Measurements from ENCODE around the gene ARHGEF17.
"Not testable (repeated sequence)": the region's sequence is repeated elsewhere in the genome, so short reads cannot be mapped to it uniquely, and the experiment has no call there.

The ARHGEF17 gene

DNA sequence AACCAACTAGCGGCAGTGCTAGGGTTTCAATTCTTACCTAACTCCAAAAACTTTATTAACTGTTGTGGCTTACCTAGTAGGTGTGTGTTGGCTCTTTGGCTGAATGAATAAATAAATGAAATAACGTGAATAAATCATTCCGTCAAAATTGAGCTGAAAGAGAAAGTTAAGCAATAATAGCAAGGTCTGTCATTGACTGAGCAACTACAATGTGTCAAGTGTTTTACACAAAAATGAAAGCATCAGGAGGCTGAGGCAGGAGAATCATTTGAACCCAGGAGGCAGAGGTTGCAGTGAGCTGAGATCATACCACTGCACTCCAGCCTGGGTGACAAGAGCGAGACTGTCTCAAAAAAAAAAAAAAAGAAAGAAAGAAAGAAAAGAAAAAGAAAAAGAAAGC is 33.9 kb upstream of the ARHGEF17 start:
- DNase-seq = not testable (repeated sequence)

- no peak for DNase-seq
Observed at GRCh38 chr11:73274722-73275380, 33.2 kb upstream of the ARHGEF17 start.

DNA sequence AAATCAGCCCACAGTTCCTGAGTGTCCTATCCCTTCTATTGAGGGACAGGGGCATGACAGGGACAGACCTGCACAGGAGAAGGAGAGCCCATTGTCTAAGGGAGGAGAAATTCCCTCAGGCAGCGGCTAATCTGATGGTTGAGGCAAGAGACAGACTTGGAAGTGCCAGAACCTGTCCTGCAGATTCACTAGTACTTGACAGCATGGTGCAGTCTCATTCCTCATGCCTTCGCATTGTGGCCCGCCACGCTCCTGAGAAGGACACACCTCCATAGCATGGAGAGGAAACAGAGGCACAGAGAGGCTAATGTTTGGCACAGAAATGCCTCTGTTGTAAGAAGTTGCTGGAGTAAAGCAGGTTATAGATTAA is 32.7 kb upstream of the ARHGEF17 start:
- DNase-seq = no peak

DNA sequence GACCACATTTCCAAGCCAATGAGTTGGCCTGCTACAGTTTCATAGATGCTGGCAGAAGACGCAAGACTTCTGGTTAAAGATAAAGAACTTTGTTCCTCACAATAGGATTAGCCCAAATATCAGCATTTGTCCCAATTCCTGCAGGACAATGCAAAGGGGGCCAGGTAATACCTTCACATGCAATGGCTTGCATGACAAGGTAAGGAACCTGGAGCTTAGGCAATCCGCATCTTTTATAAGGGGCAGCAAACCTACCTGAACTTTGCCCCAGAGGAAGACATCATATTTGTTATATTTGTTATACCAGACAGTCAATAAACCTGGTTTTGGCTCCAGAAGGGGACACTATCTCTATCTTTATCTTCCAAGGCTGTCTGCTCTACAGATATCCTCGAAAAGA is 30.6 kb upstream of the ARHGEF17 start:
- no peak for DNase-seq

DNA sequence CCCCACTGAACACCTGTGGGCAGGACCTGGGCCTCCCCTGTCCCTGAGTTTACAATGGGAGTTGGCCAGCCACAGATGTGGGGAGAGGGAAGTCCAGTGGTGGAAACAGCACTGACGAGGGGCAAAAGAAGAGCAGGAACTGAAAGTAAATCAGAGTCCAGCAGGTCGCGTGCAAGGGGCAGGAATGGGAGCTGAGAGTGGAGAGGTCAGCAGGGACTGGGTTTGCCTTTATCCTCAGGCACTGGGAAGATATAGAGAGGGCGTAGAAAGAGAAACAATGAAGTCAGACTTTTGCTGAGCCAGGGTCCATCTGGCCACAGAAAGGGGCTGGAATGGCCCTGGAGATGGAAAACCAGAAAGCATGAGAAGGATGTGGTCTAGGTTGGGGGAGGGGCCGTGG is 27.4 kb upstream of the ARHGEF17 start:
- no peak for DNase-seq

DNA sequence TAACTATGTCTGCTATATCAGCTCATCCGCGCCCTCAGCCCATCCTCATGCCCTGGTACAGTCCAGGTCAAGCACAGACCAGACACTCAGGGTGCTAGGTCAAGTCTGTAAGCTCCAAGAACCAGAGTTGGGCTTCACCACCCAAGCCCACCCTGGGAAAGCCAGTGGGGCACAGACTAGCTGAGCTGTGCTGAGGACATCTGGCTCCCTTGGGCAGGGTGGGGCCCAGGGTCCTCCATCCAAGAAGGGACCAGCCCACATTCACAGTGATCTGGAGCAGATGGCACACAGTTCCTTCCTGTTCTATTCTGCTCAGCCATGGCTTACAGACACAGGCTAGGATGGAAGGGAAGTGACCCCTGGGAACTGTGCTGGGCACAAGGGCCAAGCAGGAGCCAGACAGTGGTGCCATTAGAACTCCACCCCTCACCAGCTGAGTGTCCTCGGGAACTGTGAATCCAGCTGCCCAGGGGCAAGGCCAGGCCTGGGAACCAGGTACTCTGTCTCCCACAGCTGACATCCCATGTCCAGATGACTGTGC is 26.8 kb upstream of the ARHGEF17 start:
- no peak for DNase-seq

- DNase-seq = no peak
Observed at GRCh38 chr11:73281796-73282660, 26.0 kb upstream of the ARHGEF17 start.

DNA sequence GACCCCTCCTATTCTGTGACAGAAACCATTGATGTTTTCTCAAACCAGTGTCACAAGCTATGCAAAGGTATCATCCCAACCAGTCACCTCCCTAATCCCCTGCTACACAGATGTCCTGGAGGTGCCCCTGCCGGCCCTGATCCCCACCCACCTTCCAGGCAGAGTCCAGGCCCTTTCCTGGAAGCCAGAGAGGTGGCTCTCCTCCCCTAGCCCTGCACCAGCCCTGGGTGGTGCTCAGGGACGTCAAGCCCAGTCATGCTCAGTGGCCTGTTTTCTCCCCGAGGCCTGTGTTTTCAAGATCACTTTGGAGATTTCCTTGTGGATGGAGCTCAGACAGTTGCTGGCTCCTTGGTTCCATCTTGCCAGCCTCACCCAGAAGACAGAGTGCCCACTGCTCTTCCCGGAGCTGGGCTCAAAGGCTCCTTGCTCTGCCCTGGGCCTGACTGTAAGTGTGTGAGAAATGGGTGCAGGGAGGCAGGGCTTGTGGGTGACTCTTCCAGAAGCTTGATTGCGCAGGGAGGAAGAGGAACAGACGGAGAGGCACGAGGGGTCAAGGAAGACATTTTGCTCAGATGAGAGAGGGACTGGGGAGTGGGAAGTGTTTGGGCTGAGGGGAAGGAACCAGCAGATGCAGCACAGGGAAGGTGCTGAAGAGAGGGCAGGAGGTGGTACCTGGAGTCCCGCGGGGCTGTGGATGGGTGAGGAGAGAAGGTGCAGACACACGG is 24.6 kb upstream of the ARHGEF17 start:
- no peak for DNase-seq

DNA sequence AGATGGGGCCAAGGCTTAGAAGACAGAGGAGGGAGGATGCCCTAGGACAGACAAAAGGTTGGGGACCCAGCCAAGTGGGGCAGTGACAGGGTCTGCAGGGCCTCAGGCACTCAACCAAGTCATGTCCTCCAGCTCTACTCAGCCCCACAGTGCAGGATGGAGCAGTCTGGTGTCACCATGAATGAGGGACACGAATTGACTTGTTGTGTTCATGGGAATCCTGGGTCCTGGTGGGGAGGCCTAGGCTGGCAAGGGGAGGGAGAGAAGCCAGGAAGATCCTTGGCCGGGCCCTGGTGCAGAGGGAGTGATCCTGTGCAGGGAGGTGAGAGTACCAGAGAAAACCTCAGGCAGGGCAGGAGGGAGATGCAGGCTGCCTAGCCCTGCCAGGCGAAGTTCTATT is 24.0 kb upstream of the ARHGEF17 start:
- DNase-seq = no peak

DNA sequence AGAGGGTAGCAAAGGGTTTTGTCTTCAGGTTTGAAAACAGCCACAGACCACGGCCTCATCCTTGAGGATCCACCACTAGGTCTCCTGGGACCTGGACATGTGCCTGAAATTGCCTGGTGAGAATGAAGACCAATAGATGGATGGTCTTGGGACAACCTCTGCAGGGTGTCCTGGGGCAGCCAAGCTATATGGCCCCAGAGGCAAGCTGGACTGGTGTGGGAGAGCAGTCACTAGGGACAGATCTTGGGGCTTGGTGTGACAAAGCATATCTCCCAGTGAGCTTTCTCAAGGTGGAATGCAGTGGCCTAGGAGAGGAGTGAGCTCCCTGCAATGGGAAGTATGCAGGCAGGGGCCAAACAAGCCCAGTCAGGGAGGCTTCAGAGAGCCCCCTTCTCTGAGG is 22.4 kb upstream of the ARHGEF17 start:
- DNase-seq = no peak

DNA sequence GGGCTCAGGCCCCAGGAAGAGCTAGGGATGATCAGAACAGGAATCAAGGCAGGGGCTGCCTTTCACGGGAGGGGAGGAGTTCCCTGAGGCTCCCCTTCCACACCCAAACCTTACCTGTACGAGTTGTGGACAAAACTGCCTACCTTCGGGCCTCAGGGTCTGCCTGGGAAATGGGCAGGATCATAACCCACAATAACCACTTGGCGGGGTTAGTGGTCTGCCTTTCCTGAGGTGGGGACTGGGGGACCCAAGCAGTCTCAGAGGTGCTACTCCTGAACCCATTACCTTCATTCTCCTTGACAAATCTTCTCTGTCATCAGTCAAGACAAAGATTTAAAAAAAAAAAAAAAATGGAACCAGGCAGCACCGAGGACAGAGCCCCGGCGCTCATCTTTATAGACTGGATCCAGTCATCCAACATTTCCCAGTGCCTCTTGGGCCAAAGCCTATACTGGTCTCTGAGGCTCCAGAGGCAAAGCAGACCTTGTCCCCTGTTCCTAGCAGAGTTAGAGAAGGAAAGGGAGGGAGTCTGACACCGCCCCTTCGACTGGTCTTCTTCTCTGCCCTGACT is 21.8 kb upstream of the ARHGEF17 start:
- no peak for DNase-seq

DNA sequence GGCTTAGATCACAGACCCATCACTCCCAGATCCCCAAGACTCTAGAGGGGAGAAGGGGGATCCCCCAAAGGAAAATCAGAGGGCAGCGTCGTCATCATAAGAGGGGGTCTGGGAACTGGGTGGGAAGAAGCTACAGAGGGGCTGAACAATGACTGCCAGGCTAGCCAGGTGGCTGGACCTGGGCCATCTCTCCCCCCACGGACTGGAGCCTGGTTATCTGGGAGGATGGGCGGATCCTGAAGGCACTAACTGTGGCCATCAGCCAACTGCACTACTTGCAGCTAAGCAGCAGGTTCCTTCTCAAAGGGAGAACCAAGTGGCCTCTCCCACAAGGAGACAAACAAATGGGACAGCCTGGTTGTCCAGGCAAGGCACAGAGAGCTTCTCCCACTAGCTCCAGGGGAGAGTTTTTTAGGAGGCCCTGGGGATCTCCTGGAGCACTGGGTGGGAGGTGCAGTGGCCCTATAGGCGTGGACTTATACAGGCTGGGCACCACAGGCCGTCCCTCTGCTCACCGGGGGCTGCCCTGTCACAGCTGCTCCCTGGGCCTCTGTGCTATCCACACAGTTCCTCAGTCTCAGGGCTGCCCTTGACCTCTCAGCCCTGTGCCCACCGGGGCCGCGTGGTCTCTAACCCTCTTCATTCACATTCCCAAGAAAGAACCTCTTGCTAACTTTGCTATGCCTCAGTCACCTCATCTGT is 20.5 kb upstream of the ARHGEF17 start:
- DNase-seq = no peak

GRCh38 chr11:73288192-73288872 is 19.7 kb upstream of the ARHGEF17 start:
- DNase-seq = peak; percentile 42

DNA sequence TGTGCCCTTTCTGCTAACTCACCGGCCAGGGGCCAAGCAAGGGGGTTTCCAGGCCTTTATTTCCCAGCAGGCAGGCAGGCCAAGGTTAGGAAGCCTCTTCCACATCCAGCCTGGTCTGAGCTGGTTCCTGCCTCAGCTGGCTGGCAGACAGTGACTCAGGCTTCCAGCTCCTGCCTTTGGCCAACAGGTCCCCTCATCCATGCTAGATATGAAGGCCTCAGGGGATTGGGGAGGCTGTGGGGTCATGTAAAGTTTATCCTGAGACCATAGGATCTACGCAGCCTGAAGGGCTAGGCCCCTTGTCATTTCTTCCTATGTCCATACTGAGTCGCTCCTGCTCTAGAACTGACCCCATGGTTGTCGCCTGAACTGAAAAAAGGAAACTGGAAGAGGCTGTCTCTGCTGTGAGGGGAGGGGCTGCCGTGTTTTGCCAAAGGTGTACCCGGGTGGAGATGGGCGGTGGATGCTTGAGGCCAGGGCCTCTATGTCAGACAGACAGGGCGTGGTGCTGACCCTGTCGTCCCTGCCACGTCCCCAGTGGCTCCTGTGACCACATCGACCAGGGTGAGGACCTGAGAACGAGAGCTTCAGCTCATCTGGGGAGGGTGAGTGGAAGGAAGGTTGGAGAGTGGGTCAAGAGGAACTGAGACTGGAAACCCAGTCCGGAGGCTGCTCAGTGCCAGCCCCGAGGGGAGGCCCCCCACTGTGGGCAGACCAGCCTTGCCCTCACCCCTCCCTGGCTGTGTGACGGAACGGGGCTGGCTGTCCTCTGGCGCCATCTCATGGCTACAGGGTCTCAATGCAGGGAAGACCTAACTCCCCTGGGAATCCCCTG is 19.0 kb upstream of the ARHGEF17 start:
- DNase-seq = peak; percentile 49

- DNase-seq = no peak
Observed at GRCh38 chr11:73290536-73290935, 17.5 kb upstream of the ARHGEF17 start.

- no peak for DNase-seq
Observed at GRCh38 chr11:73291196-73291595, 16.9 kb upstream of the ARHGEF17 start.

- no peak for DNase-seq
Observed at GRCh38 chr11:73291781-73292524, 16.1 kb upstream of the ARHGEF17 start.

GRCh38 chr11:73292525-73292894 is 15.6 kb upstream of the ARHGEF17 start:
- DNase-seq = no peak

DNA sequence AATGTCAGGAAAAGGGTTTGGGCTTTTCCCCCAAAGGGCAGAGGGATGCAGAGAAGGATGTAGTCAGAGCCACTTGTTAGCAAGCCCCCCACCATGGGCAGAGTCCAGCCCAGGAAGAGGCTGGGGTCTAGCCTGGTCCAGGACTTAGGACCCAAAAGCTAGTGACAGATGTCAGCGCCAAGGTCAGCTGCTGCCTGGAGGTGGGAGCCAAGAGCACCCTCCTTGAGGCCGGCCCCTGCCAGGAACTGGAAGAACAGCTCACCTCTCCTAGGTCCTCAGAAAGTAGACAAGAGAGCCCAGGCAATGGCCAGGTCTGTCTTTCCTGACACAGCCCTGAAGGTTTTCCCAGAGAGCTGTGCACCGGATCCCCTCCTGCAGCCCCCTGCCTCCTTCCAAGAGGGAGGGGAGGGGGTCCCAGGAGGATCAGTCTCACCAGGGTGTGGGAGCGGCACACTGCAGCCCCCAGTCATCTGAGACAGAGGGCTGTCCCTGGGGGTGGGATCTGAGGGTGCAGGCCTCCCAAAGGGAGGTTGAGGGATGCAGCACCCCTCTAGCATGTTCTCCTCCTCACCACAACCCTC is 14.6 kb upstream of the ARHGEF17 start:
- DNase-seq = no peak

GRCh38 chr11:73294604-73295003 is 13.5 kb upstream of the ARHGEF17 start:
- DNase-seq = no peak
